Measurements from ENCODE around the gene ATP5F1E. TPM values are rescaled to one million over a fixed set of nuclear protein-coding genes. Genes with fewer than 3 reads are reported as not detected.
A peak's percentile ranks its signal among the peaks of the same experiment; 100 is the strongest.

Gene ATP5F1E
- total and polyA plus RNA-seq, 9 of the 15 experiments (the other 6 are each of a cell fraction or from before 2014, with no cell fraction given): 60.3 to 162 (median 113) TPM

DNA sequence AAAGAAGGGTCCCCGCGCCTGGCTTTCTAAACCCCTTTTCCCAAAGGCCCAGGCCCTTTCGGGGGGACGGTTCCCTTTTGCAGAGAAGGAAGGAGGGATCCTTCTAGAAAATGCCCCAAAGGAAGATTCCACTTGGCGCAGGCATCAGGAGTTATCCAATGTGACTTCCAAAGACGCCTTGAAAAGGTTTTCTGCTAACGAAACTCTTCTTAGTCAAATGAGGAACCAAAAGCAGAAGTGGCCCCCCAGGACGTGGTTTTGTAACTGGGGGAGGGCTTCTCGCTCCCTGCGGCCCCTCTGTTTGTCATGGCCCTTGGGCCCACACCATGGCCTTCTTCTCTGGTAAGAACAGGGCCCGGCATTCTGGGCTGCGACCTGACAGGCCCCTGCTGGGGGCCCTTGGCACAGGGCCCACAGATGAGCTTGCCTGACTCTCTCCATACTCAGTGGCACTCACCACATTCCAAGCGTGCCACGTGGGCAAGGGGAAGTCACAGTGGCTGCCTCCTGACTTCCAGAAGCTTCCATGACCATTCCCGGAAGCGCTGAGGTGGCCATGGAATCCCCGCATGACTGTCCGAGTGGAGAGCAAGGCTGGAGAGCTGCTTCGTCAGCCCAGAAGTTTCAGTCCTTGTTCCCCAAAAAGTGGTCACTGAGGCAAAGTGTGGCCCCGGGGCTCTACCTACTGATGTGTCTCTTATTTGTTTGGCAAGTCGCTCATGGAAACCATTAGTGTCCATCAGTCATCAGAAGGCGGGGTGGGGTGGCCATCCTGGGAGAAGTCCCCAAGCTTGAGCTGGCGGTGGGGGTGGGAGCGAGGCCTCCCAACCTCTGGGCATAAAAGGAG lies 24.2 kb downstream of the ATP5F1E start:
- Histone ChIP-seq H3K9ac (ENCODE audit: insufficient read depth in 1 of 2, low read depth in 2 of 2, low read length in 2 of 2) (peak overlapping the region; percentile 91 to 99), H3K36me3 (ENCODE audit: control insufficient read depth, insufficient read depth, low read length) (peaks cover 28% of the 10 kb centered on the region; the same call in 2 of the 3 replicates), H3K4me3 (peak overlapping the region; percentile 66), H3K27me3 (ENCODE audit: control insufficient read depth in 2 of 2, insufficient read depth in 2 of 2, low read length in 2 of 2) (no peaks in the 10 kb centered on the region), H3K9me1 (ENCODE audit: control insufficient read depth, insufficient read depth, low read length) (peaks cover 6% of the 10 kb centered on the region), H4K20me1 (replicated peaks; ENCODE audit: control insufficient read depth, insufficient read depth, low read length) (no peaks in the 10 kb centered on the region; the same call in 1 of the 2 replicates), H3K4me1 (replicated peaks in 1 of 2; ENCODE audit: control insufficient read depth in 2 of 2, insufficient read depth in 2 of 2, low read length in 2 of 2) (peaks cover 59 to 89% of the 10 kb centered on the region in 2 experiments), H3K27ac (ENCODE audit: extremely low read depth, low read depth, low read length) (peak overlapping the region; percentile 90), H3K9me3 (replicated peaks; ENCODE audit: control insufficient read depth, insufficient read depth, low read depth, low read length) (no peaks in the 10 kb centered on the region), H3K4me2 (ENCODE audit: insufficient read depth, low read length) (peak overlapping the region; percentile 87), H3K79me2 (ENCODE audit: control insufficient read depth, insufficient read depth, low read length) (peaks cover 41% of the 10 kb centered on the region), H2AFZ (ENCODE audit: low read depth, low read length) (peak overlapping the region; percentile 66)
- in situ Hi-C loops (cut with MboI) (no loop called here), intact Hi-C loops (cut with micrococcal nuclease) (no loop called here)
- DNase-seq (ENCODE audit: extremely low read depth in 1 of 4, low spot score in 3 of 4): peak in 3 of 4 experiments; percentile 39 to 55 (median 53)
- 42% methylated on average over 22 of the region's 24 CpGs for WGBS (ENCODE audit: insufficient coverage, low coverage, missing lambda C conversion rate)
- peak; percentile 2; the same call in 1 of the 3 replicates for ATAC-seq
- no peak for FAIRE-seq
- POLR2A ChIA-PET: interaction anchor here (1.0 to 4.4 kb wide), 7 partner anchors 9 to 25 kb away, joined by 3 to 25 read pairs (median 6); partner anchors contain the start of genes ATP5F1E and TUBB1
- BruUV-seq (replicated peaks): TSS peak; percentile 85
- CTCF ChIA-PET (ENCODE audit: low intra/inter-chr PET ratio): no interaction called here
- peak; percentile 60; the same call in 1 of the 2 replicates for TF ChIP-seq SMARCA4 (IDR thresholded peaks at IDR 0.05)
- TF ChIP-seq, protein P1, sequence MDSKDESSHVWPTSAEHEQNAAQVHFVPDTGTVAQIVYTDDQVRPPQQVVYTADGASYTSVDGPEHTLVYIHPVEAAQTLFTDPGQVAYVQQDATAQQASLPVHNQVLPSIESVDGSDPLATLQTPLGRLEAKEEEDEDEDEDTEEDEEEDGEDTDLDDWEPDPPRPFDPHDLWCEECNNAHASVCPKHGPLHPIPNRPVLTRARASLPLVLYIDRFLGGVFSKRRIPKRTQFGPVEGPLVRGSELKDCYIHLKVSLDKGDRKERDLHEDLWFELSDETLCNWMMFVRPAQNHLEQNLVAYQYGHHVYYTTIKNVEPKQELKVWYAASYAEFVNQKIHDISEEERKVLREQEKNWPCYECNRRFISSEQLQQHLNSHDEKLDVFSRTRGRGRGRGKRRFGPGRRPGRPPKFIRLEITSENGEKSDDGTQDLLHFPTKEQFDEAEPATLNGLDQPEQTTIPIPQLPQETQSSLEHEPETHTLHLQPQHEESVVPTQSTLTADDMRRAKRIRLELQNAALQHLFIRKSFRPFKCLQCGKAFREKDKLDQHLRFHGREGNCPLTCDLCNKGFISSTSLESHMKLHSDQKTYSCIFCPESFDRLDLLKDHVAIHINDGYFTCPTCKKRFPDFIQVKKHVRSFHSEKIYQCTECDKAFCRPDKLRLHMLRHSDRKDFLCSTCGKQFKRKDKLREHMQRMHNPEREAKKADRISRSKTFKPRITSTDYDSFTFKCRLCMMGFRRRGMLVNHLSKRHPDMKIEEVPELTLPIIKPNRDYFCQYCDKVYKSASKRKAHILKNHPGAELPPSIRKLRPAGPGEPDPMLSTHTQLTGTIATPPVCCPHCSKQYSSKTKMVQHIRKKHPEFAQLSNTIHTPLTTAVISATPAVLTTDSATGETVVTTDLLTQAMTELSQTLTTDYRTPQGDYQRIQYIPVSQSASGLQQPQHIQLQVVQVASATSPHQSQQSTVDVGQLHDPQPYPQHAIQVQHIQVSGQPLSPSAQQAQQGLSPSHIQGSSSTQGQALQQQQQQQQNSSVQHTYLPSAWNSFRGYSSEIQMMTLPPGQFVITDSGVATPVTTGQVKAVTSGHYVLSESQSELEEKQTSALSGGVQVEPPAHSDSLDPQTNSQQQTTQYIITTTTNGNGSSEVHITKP (IDR thresholded peaks at IDR 0.05; ENCODE audit: partially characterized antibody): peak; percentile 52
- TF ChIP-seq ARID1B (IDR thresholded peaks at IDR 0.05): peak; percentile 27; the same call in 1 of the 2 replicates
- peak; percentile 66; the same call in 1 of the 2 replicates for TF ChIP-seq SMARCE1 (IDR thresholded peaks at IDR 0.05)
- TF ChIP-seq ZNF583 (CRISPR knock-in tag; IDR thresholded peaks at IDR 0.05): no peak
- 0 out of 2 replicates have a peak, but pooled peaks have one; percentile 28 for TF ChIP-seq ZNF197 (CRISPR knock-in tag; IDR thresholded peaks at IDR 0.05; ENCODE audit: low read depth)
- no peak for TF ChIP-seq KLF16 (IDR thresholded peaks at IDR 0.05)
- TF ChIP-seq MAZ (CRISPR knock-in tag; conservative IDR thresholded peaks at IDR 0.05 in 1 of 2, IDR thresholded peaks at IDR 0.05 in 1 of 2): 0 out of 4 replicates have a peak, but pooled peaks of 1 of the 2 experiments have one; percentile 11
- no peak for TF ChIP-seq BRCA1 (IDR thresholded peaks at IDR 0.05)
- TF ChIP-seq BRCA1 (CRISPR knock-in tag; IDR thresholded peaks at IDR 0.05): no peak
- TF ChIP-seq CCNT2 (IDR thresholded peaks at IDR 0.05; ENCODE audit: borderline replicate concordance, extremely low read depth, insufficient read length, low read depth, low read length): no peak
- no peak for TF ChIP-seq POLR2B (IDR thresholded peaks at IDR 0.05; ENCODE audit: low read depth, partially characterized antibody)
- TF ChIP-seq NR2C2 (CRISPR knock-in tag; IDR thresholded peaks at IDR 0.05): no peak
- 0 out of 2 replicates have a peak, but pooled peaks have one; percentile 7 for TF ChIP-seq NR2C2 (tag; IDR thresholded peaks at IDR 0.05)
- no peak for TF ChIP-seq SMARCC2 (IDR thresholded peaks at IDR 0.05; ENCODE audit: low read depth)
- TF ChIP-seq SIN3A (IDR thresholded peaks at IDR 0.05; ENCODE audit: borderline replicate concordance in 2 of 2, control insufficient read depth in 1 of 2, low read depth in 2 of 2, low read length in 2 of 2): no peak
- peak; percentile 98 for TF ChIP-seq SPI1 (IDR thresholded peaks at IDR 0.05; ENCODE audit: borderline replicate concordance, low read depth, low read length)
- no peak for TF ChIP-seq CSDE1 (IDR thresholded peaks at IDR 0.05)
